CD4-positive, alpha-beta T cell treated with Interleukin-15 for 4 hours (primary cell): Measurements from ENCODE around the gene PARD3B.
A peak's percentile ranks its signal among the peaks of the same experiment; 100 is the strongest.

Experiments
- DNase-seq: peaks from one replicate; pipeline ENCODE4 v3.0.0-alpha.2; 2020; ENCODE audit warnings: low spot score

Gene PARD3B

DNA sequence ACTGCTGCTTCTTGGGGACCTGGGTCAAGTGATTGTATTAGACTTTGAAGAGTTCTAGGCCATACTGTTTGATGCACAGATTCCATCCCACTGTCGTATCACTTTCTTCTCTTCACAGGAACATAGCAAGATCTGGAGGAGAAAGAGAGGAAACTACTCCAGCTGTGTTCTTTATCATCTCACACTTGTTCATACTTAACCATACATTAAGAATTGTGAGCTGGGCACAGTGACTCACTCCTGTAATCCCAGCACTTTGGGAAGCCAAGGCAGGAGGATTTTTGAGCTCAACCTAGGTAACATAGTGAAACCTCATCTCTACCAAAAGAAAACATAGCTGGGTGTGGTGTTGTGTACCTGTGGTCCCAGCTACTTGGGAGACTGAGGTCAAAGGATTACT is 111.7 kb downstream of the PARD3B start:
- no peak for DNase-seq

- DNase-seq = no peak
These were observed 117.7 kb downstream of the PARD3B start for GRCh38 chr2:204662956-204663355.

- DNase-seq = no peak
These were observed 118.6 kb downstream of the PARD3B start for GRCh38 chr2:204663816-204664425.

DNA sequence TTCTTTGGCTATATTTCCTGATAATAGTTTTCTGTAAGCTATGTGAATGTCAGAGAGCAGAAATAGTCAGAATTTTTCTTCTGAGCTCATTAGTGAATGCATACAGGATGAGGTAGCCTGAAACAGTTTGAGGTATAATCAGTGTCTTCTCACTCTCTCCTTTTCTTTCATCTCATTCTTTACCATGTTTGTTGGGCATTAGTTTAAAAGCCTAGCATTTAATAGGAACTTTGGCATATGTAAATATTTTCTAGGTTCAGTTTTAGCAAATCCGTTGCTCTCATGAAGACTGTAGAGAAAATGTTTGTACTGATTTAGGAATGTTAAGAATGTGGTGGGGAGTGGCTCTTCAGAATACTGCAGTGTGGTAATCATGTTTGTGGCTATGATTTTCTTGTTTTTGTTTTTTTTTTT is 119.4 kb downstream of the PARD3B start:
- no peak for DNase-seq

GRCh38 chr2:204665207-204665606 is 119.9 kb downstream of the PARD3B start:
- no peak for DNase-seq

DNA sequence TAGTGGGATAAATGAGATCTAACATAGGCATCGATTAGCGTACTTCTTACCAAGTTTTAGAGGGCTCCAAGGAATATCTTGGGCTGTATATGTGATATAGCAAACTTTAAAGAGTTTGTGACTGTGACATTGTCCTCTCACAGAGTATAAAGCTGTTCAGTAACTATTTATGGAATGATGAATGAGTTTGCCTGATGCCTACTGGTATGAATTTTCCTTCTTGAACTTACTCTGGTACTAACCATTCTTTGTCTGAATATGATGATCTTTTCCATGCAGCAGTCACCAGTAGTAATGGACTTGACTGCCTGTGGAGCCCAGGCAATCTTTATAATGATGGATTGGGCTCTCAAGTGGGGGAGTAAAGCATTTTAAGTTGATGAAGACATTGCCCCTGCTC is 120.5 kb downstream of the PARD3B start:
- no peak for DNase-seq

GRCh38 chr2:204667990-204668389 is 122.7 kb downstream of the PARD3B start:
- no peak for DNase-seq

DNA sequence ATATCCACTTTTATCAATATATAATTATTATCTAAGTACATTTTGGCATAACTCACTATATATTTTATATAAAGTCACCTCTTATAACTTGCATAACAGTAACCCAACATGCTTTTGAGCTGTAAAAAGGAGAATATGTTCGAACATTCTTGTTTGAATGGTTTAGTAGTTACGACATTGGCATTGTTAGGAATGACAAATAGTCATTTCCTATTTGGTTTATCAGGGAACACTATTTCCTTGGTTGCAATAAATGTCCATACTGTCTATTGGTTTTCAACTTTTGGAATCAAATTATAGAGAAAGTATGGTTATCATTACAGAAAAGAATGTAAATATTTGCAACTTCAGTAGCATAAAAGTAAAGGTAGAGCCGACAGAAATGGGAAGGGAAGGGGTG is 124.1 kb downstream of the PARD3B start:
- DNase-seq = no peak

GRCh38 chr2:204670124-204670523 is 124.8 kb downstream of the PARD3B start:
- DNase-seq = no peak

DNA sequence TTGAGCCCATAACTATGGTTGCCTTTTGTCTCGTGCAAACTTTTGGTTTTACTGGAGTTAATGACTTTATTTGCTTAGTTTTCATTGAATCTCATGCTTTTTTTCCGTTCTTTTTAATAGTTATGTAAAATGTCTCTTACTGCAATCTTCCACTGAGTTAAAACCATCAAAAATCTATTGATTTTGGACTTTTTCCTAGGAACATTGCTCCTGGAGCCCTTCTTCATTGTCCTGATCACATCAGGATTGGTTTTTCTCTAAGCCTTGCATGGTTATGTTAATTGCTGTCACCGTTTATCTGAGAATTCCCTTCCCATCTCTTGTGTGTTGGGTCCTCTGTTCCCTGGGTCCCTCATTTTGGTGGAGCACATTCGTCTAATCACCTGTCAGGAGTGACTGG is 125.5 kb downstream of the PARD3B start:
- DNase-seq = no peak

DNA sequence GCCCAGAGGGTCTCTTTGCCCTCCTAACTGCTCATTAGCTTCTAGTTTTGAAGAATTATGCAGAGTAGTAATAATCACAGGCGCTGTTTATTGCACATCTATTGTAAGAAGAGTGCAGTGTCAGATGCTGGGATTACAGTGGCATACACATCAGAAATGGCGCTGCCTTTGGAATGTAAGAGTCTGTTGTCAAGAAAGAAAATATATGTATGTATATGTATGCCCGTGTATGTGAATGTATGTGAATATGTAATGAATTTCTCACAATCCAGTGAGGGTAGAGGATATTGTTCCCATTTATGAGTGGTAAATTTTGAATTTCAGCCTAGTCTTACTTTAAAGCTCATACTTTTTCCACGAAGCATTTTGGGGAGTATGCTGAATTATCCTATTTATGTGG is 127.5 kb downstream of the PARD3B start:
- DNase-seq = no peak

DNA sequence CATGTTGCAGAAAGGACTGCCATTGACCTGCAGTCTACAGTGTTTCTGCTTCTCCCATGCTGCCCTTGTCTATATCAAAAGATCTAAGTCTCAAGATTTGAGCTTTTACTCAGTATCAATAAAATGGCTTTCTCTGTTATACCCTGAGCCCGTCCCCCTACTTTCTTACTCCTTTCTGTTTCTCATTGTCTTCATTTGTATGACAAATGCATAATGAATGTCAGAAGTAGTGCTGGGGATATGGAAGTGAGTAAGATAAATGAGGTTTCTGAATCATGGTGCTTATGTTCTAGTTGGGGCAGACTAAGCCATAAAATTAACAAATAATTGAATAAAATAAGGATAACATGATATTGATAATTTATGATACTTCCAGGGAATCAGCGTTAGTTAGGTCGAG is 128.6 kb downstream of the PARD3B start:
- no peak for DNase-seq

DNA sequence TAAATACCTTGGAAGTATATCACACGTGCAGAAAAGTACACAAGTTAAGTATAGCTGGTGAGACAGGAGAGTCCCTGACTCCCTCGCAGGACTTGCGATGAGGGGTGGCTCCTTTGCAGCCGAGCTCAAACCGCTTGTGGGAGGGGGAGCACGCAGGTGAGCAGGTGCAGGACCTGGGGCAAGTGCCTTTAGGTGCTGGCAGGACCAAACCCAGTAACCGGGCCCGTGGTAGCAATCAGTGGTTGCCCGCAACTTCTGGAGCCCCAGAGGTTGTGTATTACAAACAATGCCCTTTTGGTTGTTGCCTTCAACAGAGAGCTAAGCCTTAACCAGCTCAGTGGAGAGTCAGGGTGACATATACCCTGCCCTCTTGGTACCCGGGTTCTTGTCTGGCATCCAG is 132.8 kb downstream of the PARD3B start:
- DNase-seq = no peak

DNA sequence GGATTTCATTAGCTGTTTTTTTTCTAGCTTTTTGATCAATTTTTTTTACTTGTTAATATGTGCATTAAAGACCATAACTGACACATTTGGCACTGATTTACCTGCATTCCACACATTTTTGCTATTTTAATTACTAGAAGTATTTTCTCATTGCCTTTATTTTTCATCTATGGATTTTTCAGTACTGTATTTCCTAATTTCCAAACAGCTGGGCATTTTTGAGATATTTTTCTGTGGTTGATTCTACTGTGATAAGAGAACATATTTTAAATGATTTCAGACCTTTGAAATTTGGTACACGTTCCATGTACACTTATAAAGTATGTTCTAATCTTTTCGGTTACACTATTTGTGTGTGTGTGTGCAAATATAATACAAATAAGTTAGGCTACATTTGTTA is 135.3 kb downstream of the PARD3B start:
- DNase-seq = no peak

DNA sequence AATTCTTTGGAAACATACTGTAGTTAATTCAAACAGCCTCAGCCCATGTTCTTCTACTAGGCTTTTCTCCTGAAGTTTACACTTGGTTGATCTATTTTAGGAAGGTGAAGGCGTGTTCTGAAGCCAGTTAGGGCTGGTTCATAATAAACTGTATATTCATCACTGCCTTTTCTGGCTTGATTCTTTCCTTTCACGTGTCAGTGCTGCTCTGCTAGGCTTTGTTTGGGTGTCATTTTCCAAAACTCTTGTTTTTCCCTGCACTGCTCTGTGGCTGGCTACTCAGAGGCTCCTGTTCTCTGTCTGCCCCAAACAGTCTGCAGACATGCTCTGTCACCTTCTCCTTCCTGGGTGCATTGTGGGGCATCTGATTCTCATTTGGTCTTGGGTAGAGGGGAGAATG is 136.1 kb downstream of the PARD3B start:
- no peak for DNase-seq

DNA sequence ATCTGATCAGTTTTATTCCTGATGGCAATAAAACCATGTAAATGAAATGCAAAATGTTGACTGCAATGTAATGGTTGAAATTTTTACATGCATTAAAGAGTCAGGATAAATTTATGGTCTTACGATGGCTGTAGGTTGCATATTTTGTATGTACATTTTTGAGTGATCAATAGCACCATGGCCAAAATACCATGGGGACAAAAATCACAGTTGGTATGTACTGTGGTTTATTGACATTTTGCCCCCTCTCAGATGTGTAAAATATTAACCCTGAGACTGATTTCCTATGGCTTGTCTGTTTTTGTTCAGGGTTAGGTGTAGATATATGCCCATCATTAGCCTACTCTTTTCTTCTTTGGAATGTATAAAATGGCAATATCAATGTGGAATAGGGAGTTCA is 138.1 kb downstream of the PARD3B start:
- DNase-seq = no peak

GRCh38 chr2:204686406-204686805 is 141.1 kb downstream of the PARD3B start:
- no peak for DNase-seq

- no peak for DNase-seq
These were observed 142.5 kb downstream of the PARD3B start for GRCh38 chr2:204687776-204688175.

- DNase-seq = peak; percentile 9
These were observed 146.7 kb downstream of the PARD3B start for GRCh38 chr2:204691911-204692510.

DNA sequence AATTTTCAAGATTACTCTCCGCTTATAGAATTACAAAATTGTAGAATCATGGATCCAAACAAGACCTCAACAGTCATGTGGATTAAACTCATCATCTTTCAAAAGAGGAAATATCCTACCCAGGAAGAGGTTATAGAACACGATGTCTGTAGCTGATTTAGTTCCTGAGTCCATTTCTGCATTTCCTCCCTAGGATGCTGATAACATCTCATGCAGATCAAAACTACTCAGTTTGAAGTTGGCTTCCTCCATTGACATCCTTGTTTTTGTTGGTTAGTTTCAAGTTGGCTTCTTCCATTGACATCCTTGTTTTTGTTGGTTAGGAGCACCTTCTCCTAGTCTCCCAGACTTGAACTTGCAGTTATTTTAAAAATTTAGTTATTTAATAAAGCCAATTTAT is 147.5 kb downstream of the PARD3B start:
- DNase-seq = no peak

GRCh38 chr2:204693262-204693661 is 148.0 kb downstream of the PARD3B start:
- DNase-seq = no peak

GRCh38 chr2:204695506-204695905 is 150.2 kb downstream of the PARD3B start:
- no peak for DNase-seq

- DNase-seq = no peak
These were observed 150.8 kb downstream of the PARD3B start for GRCh38 chr2:204696124-204696523.

DNA sequence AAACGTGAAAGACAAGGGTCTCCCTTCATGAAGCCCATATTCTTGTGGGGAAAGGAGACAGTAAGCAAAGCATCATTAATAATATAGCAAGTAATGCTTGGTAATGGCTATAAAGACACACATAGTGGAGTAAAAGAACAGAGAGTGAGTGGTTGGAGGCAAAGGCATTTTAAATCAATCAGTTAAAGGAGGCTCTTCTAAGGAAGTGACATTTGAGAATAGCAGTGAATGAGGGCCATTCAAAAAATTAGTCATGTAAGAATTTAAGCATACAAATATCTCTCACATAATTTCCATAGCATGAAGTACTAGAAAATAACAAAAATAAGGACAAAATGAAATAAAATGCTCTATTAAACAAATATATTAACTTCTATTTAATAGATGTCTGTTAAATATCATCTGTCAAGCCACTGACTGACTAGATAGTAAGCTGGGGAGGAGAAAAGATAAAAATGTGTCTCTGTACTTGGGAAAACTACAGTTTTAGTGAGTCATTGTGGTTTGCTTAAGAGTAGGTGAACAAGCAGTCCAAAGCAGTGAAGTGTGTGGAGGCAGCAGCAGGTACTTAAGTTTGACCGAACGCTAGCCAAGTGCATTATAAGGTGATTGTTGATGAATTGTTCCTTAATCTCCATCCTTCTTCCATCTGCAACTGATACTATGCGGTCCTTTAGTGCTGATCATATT is 160.1 kb downstream of the PARD3B start:
- no peak for DNase-seq
